ENCODE measurements around the gene RAMP3.

DNA sequence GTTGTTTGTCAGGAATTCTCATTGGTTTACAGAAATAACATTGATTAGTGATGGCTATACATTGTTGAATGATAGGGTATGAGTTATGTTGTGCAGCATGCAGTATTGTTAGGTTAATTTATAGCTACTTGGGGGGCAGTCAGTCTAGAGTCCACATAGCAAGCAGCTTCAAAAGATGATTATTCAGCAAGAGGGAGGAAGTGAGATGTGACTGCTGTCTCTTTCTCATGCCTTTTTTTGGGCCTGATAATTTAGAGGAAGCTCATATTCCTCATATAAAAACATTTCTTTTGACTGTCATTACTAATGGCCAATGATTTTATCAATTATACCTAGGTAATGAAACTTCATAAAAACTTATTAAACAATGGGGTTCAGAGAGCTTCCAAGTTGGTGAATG, 42.7 kb upstream of the RAMP3 start:
- TF ChIP-seq, protein P1, sequence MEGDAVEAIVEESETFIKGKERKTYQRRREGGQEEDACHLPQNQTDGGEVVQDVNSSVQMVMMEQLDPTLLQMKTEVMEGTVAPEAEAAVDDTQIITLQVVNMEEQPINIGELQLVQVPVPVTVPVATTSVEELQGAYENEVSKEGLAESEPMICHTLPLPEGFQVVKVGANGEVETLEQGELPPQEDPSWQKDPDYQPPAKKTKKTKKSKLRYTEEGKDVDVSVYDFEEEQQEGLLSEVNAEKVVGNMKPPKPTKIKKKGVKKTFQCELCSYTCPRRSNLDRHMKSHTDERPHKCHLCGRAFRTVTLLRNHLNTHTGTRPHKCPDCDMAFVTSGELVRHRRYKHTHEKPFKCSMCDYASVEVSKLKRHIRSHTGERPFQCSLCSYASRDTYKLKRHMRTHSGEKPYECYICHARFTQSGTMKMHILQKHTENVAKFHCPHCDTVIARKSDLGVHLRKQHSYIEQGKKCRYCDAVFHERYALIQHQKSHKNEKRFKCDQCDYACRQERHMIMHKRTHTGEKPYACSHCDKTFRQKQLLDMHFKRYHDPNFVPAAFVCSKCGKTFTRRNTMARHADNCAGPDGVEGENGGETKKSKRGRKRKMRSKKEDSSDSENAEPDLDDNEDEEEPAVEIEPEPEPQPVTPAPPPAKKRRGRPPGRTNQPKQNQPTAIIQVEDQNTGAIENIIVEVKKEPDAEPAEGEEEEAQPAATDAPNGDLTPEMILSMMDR (IDR thresholded peaks at IDR 0.05): no peak
- no peak for TF ChIP-seq POLR2A (IDR thresholded peaks at IDR 0.05)
